Measurements from ENCODE around the gene RAF1. TPM values are rescaled to one million over a fixed set of nuclear protein-coding genes. Genes with fewer than 3 reads are reported as not detected.
"Not testable (repeated sequence)": the region's sequence is repeated elsewhere in the genome, so short reads cannot be mapped to it uniquely, and the experiment has no call there.

Gene RAF1
- total RNA-seq (2014; rRNA removed; shearing (Covaris generic); ENCODE audit: low replicate concordance), result 59.0 and 67.3 TPM in 2 replicates

DNA sequence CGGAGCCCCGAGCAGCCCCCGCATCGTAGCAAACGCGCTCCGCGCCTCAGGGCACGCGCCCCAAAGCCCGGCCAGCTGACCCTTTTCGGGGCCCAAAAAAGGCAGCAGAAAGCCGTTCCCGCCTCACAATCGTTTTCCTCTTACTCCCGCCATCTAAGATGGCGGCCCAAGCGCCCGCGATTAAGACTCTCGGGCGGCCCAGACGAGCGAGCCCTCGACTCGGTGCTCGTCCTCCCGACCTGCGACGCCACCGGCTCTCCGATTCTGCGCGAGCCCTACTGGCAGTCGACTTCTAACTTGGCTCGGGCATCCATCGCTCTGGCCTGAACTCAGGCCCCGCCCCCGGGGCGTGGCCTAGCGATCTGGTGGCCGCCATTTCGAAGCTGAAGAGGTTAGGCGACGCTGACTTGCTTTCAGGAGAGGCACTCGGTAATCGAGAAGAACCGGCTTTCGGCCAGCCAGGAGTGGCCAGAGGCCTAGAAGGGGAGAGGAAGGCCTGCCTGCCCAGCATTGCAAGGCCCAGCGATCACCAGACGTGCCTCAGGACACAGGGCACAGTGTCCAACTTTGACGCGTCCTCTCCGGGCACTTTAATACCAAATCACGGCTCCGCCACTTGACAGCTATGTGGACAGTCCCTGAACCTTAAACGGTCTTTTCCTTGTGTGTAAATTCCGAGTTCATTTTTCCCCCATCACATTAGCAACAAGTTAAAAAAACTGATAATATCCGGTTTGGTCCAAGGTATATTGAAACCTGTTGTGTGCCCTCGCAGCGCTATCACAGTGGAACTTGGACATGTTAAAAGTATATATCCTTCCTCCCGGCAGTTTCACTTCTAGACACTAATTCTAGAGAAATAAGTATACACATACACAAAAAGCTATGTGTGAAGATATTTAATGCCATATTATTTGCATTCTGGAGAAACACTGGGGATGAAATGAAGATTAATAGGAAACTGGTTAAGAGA lies at the start of gene RAF1:
Gene RAF1 (minus strand): TSS at position 182 of the 973 bp plus-strand sequence. CDS start 45,396 bp downstream, outside the sequence.
- DNase-seq (ENCODE audit: low read depth), result peak; percentile 95
- in situ Hi-C loops (cut with HindIII; ENCODE audit: low pct_unique_long_range_greater_than_20kb, low sequenced_read_pairs), result no loop called here

DNA sequence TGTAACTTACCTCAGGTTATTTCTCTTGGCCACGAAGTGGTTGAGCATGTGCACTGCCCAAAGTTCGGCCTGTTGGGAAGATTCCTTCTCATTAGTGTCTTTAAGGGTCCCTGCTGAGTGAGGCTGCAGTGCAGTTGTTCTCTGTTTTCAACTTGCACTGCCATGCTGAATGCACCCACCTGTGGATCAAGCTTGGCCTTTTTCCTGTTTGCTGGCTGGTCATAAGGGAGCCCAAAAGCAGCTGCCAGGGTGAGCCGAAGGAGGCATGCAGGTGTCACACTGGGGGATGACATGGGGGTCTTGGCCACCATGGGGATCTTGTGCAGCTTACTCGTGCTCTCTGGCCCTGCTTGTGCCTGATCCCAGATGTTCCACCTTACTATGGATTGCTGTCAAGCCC lies 46.1 kb upstream of the RAF1 start:
- in situ Hi-C loops (cut with HindIII; ENCODE audit: low pct_unique_long_range_greater_than_20kb, low sequenced_read_pairs), result no loop called here
- no peak for DNase-seq (ENCODE audit: low read depth)

DNA sequence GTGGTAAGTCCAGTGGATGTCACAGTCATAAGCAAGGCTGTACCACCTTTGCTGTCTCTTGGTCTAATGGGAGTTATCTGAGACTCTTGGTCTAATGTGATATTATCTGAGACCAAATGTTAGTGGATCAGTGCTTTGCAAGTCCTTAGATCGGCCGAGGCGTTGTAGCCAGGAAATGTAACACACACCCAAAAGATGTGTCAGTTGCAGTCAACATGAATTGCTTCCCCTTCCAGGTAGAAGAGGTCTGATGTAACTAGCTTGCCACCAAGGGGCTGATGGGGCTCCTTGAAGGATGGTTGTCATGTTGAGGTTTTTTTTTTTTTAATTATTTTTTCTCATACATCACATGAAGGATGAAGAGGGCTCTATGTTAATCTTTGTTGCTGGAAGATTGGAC lies 45.4 kb upstream of the RAF1 start:
- DNase-seq (ENCODE audit: low read depth), result no peak
- in situ Hi-C loops (cut with HindIII; ENCODE audit: low pct_unique_long_range_greater_than_20kb, low sequenced_read_pairs), result no loop called here

DNA sequence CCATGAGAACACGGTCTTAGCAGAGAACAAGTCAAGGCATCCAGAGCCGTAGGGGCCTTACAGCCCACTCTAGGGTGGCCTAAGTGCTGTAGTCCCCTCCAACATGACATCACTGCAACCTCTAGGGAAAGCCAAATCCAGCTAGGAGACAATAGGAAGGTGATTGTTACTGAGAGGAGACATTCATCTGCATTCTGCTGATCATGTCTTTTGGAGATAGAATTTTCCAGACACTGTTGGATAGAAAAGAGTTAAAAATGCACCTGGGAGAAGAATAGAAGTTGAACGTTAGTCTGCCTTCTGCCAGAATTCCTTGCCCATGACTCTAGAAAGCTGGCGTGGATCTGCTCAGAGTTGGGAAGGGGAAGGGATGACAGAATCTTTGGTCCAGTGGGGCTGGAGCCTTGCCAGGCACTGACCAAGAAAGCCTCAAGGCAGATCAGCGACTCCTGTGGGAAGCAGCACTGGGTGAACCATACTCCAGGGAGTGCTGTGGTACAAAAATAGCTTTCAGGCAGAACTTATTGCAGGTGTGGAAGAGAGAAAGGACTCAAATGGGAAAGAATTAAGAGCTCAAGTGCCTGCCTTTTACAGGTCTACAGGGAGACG lies 44.8 kb upstream of the RAF1 start:
- in situ Hi-C loops (cut with HindIII; ENCODE audit: low pct_unique_long_range_greater_than_20kb, low sequenced_read_pairs), result no loop called here
- DNase-seq (ENCODE audit: low read depth), result peak; percentile 32

DNA sequence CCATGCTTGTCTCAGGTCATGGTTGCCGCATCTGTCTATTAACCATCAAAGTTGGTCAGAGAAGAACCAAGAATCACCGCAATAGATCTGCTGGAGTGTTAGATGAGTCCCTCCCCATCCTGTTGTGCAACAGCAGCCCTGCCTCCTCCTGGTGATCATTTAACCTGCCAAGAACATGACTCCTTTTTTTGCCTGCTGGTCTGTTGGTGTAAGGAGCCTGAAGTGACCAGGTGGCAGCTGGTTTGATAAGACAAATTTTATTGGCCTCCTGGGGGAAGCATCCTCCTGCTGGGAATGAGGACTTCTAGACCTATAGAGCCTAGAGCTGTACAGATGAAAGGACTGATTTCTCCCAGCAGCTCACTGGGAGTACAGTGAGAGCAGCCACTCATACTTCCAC lies 43.5 kb upstream of the RAF1 start:
- no peak for DNase-seq (ENCODE audit: low read depth)
- in situ Hi-C loops (cut with HindIII; ENCODE audit: low pct_unique_long_range_greater_than_20kb, low sequenced_read_pairs), result no loop called here

DNA sequence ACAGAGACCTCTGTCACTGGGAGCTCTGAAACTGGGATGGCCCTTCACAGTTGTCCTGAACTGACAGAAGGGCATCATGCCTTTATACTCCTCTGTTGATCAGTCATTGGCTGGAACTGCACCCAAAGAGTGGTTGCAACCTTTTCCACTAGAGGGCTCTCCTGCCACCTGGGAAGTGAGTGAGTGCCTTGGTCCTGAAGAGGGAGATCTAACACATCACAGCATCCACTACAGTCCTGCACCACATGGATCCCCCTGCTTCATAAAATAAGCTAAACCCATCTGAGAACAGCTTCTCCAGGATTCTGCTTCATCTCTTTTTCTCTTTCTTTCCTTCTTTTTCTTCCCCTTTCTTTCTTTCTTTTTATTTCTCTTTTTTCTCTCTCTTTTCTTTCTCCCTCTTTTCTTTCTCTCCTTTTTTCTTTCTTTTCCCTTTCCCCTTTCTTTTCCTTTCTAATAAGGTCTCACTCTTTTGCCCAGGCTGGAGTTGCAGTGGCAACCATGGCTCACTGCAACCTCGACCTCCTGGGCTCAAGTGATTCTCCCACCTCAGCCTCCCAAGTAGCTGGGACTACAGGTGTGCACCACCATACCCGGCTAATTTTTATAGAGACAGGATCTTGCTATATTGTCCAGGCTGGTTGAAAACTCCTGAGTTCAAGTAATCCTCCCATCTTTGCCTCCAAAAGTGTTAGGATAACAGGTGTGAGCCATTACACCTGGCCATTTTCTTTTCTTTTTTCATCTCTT lies 42.8 kb upstream of the RAF1 start:
- in situ Hi-C loops (cut with HindIII; ENCODE audit: low pct_unique_long_range_greater_than_20kb, low sequenced_read_pairs), result no loop called here
- peak; percentile 53 for DNase-seq (ENCODE audit: low read depth)

DNA sequence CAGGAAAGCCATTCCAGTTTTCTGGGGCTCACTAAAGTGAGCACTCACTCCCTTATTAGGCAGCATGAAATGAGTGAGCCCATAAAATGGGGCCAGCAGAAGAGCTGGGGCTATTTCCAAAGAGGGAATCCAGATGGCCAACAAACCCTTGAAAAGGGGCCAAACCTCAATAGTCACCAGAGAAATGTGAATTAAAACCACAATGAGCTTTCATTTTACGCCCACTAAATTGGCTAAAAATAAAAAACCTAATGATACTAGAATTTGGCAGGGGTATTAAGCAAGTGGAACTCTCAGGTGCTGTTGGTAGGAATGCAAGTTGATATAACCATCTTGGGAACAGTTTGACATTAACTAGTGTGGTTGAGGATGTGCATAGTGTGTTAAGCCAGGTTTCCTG lies 42.1 kb upstream of the RAF1 start:
- in situ Hi-C loops (cut with HindIII; ENCODE audit: low pct_unique_long_range_greater_than_20kb, low sequenced_read_pairs), result no loop called here
- no peak for DNase-seq (ENCODE audit: low read depth)

DNA sequence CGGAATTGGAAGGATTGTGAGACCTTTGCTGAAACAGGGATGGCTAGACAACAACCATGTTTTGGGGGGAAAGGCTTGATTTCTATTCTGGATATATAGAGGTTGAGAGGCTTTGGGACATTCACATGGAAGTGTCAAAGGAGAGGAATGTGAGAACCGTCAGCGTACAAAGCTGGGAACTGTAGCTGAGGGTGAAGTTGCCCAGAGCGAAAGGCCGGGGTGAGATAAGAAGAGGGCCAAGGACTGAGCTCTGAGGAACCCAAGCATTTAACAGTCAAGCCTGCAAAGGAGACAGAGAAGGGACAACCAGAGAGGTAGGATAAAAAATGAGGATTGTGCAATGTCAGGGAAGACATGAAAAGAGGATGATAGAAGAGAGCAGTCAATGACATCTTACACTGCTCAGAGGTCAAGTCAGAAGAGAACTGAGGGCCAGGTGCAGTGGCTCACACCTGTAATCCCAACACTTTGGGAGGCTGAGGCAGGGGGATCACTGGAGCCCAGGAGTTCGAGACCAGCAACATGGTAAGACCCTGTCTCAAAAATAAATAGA lies 41.5 kb upstream of the RAF1 start:
- in situ Hi-C loops (cut with HindIII; ENCODE audit: low pct_unique_long_range_greater_than_20kb, low sequenced_read_pairs), result no loop called here
- no peak for DNase-seq (ENCODE audit: low read depth)

DNA sequence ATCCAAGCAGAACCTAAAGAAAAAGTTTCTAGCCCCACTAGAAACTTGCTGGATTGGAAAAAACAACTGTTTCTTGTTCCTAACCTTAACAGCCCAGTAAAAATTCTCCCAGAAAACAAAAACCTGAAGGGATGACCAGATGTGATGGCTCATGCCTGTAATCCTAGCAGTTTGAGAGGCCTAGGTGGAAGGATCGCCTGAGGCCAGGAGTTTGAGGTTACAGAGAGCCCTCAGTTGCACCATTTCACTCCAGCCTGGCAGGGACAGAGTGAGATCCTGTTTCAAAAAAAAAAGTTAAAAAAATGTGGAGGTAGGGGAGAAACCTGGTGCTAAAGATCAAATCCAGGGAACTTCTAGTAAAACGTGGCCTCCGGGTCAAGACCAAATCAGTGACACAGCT lies 38.6 kb upstream of the RAF1 start:
- no peak for DNase-seq (ENCODE audit: low read depth)
- in situ Hi-C loops (cut with HindIII; ENCODE audit: low pct_unique_long_range_greater_than_20kb, low sequenced_read_pairs), result no loop called here

DNA sequence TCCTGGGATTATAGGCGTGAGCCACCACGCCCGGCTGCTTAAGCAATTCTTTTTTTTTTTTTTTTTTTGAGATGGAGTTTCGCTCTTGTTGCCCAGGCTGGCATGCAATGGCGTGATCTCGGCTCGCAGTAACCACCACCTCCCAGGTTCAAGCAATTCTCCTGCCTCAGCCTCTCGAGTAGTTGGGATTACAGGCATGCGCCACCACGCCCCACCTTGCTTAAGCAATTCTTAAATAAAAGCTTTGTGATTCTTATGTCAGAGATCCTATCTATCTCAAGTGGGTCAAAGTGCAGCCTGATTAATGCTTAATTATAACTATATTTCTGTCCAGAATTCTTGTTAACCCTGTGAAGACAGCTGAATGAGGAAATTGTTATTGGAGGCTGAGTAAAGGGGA lies 37.7 kb upstream of the RAF1 start:
- in situ Hi-C loops (cut with HindIII; ENCODE audit: low pct_unique_long_range_greater_than_20kb, low sequenced_read_pairs); DNase-seq (ENCODE audit: low read depth): not testable (repeated sequence)

DNA sequence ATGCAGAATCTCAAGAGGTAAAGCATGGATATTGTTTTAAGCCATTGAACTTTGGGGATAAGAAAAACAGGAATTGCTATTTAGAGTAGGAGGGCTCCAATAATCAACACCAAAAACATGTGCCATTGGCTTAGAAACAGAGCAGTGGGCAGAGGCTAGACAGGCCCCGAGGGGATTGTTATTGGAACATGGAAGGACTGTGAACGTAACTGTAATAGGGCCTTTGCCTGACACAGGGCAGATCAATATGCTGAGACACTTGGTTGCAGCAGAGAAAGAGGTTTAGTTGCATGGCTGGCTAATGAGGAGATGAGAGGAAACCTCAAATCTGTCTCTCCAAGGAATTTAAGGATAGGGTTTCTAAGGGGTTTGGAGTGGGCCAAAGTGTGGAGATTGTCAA lies 36.9 kb upstream of the RAF1 start:
- DNase-seq (ENCODE audit: low read depth), result no peak
- in situ Hi-C loops (cut with HindIII; ENCODE audit: low pct_unique_long_range_greater_than_20kb, low sequenced_read_pairs), result no loop called here

DNA sequence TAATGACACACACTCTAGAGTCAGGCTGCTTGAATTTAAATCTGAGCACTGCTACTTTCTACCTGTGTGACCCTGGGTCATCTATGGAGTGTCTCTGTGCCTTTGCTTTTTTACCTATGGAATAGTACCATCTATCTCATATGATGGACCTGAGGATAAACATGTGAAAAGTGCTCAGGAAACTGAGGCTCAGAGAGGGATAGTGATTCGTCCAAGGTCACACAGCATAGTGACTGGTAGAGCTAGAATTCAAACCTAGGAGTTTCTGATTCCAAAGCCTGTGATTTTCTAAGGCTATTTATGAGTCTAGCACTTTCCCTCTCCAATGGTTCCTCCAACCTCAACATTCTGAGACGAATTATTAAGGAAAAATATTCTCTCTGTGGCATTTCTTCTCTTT lies 32.0 kb upstream of the RAF1 start:
- in situ Hi-C loops (cut with HindIII; ENCODE audit: low pct_unique_long_range_greater_than_20kb, low sequenced_read_pairs), result no loop called here
- DNase-seq (ENCODE audit: low read depth), result no peak

DNA sequence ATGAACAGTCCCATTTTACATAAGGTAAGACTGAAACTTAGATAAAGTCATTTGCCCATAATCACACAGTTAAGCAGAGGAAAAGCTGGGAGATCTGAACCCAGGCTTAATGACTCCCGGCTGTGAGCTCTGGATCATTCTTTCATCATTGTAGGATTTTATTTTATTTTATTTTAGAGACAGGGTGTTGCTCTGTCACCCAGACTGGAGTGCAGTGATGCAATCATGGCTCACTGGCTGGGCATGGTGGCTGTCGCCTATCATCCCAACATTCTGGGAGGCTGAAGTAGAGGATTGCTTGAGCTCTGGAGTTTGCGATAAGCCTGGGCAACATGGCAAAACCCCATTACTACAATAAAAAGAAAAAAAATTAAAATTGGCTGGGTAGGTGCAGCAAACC lies 31.2 kb upstream of the RAF1 start:
- in situ Hi-C loops (cut with HindIII; ENCODE audit: low pct_unique_long_range_greater_than_20kb, low sequenced_read_pairs), result no loop called here
- DNase-seq (ENCODE audit: low read depth), result no peak

DNA sequence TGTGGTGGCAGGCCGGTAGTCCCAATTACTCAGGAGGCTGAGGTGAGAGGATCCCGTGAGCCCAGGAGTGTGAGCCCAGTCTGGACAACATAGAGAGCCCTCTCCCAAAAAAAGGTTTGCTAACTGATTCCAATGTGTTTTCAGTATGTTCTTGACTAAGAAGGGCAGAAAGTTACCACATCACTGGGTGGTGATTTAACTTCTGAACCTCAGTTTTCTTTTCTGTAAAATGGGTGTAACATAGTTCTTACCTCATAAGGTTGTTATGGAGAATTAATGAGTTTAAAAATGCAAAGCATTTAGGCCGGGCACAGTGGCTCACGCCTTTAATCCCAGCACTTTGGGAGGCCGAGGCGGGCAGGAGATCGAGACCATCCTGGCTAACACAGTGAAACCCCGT lies 28.5 kb upstream of the RAF1 start:
- DNase-seq (ENCODE audit: low read depth), result no peak
- in situ Hi-C loops (cut with HindIII; ENCODE audit: low pct_unique_long_range_greater_than_20kb, low sequenced_read_pairs), result no loop called here

DNA sequence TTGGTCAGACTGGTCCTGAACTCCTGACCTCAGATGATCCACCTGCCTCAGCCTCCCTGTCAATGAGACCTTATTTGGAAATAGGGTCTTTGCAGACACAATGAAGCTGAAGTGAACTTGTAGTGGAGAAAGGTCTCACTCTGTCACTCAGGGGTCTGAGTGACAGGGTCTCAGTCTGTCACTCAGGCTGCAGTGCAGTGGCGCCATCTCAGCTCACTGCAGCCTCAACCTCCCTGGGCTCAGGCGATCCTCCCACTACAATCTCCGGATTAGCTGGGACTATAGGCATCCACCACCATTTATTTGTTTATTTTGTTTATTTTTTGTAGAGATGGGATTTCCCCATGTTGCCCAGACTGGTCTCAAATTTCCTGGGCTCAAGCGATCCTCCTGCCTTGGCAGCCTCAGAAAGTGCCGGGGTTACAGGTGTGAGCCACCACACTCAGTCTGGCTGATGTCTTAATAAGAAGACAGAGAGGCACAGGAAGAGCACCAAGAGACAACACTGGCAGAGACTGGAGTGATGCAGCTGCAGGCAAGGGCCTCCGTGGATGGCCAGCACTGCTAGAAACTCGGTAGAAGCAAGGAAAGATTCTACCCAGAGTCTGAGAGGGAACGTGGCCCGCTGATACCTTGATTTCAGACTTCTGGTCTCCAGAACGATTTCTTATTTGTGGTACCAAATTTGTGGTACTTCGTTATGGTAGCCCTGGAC lies 26.2 kb upstream of the RAF1 start:
- in situ Hi-C loops (cut with HindIII; ENCODE audit: low pct_unique_long_range_greater_than_20kb, low sequenced_read_pairs), result no loop called here
- DNase-seq (ENCODE audit: low read depth), result no peak

DNA sequence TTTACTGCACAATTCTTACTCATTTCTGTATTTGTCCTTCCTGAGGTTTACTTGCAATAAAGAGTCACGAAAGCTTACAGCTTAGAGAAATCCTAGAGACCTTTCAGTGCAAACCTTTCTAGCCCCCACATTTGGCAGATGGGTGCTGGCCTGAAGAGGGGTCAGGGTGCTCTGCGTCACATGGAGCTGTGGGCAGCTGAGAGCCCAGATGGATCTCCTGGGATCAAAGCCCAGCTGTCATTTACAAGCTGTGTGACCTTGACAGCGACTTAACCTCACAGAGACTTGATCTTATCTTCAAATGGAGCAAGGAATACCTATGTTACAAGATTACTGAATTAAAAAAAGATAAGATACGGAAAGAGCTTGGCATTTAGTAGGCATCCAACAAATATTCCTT lies 24.0 kb upstream of the RAF1 start:
- in situ Hi-C loops (cut with HindIII; ENCODE audit: low pct_unique_long_range_greater_than_20kb, low sequenced_read_pairs), result no loop called here

DNA sequence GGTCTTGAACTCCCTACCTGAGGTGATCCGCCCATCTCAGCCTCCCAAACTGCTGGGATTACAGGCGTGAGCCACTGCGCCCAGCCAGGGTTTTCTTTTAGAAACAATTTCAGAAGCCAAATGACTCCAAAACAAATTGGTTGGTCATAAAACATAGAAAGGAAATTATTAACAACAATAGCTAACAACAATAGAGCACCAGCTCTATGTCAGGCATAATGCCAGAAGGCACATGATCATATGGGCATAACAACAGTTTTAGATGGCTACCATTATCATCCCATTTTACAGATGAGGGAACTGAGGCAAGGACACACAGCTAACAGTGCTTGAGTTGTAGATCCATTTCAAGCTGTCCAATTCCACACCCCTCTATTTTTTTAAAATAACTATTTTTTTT lies 22.2 kb upstream of the RAF1 start:
- DNase-seq (ENCODE audit: low read depth), result no peak
- in situ Hi-C loops (cut with HindIII; ENCODE audit: low pct_unique_long_range_greater_than_20kb, low sequenced_read_pairs), result no loop called here

More for the DNA sequence above, 24.0 kb upstream of the RAF1 start:
- no peak for DNase-seq (ENCODE audit: low read depth)

DNA sequence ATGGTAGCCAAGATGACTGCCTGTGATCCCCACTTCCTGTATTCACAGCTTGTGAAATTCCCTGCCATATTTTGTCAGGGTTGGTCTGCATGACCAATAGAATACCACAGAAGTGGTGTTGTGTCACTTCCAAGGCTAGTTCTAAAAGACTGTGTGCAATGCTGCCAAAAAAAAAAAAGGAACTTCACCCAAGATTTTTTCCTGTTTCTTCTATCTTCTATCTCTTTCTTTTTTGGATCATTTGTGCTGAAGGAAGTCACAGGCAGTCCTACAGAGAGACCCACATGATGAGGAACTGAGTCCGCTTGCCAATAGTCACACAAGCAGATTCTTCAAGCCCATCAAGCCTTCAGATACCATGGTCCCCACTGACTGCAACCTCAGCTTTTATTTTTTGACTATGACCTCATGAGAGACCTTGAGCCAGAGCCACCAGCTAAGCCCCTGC lies 18.1 kb upstream of the RAF1 start:
- no peak for DNase-seq (ENCODE audit: low read depth)

More for the DNA sequence above, 18.1 kb upstream of the RAF1 start:
- in situ Hi-C loops (cut with HindIII; ENCODE audit: low pct_unique_long_range_greater_than_20kb, low sequenced_read_pairs), result no loop called here
